ENCODE results near the gene CHKA.

- TF ChIP-seq REST (IDR thresholded peaks at IDR 0.05; ENCODE audit: insufficient read depth in 1 of 2, low read depth in 2 of 2, low read length in 2 of 2) (no peak), POLR2AphosphoS5 (IDR thresholded peaks at IDR 0.05; ENCODE audit: low read depth, low read length) (no peak), TAF1 (IDR thresholded peaks at IDR 0.05; ENCODE audit: borderline replicate concordance, insufficient read depth, low read length) (no peak), SIN3A (IDR thresholded peaks at IDR 0.05; ENCODE audit: borderline replicate concordance, insufficient read depth, low read length) (no peak), FOXP2 (optimal IDR thresholded peaks at IDR 0.05; ENCODE audit: borderline replicate concordance, extremely low read depth, extremely low read length, insufficient read depth) (no peak)
Measured at GRCh38 chr11:68041617-68042218, 79.5 kb downstream of the CHKA start.
